KMS-11 (cell line): ENCODE results near the gene DLX3.

Source experiments
- H2AFZ ChIP-seq: fragments of 200-600 bp; sonication (generic); 2 replicates; pipeline ENCODE4 v1.6.1; 2016; ENCODE audit warnings: antibody characterized with exemption, mixed run types, low read depth
- H3K27ac ChIP-seq: fragments of 200-600 bp; sonication (generic); 2 replicates; pipeline ENCODE4 v1.6.1; 2016; ENCODE audit warnings: mild to moderate bottlenecking, mixed run types
- H3K27me3 ChIP-seq: fragments of 200-600 bp; sonication (generic); 2 replicates; pipeline ENCODE4 v1.6.1; 2017; ENCODE audit warnings: mild to moderate bottlenecking, low read depth, mixed run types, moderate library complexity; ENCODE audit not compliant: insufficient read depth
- H3K36me3 ChIP-seq: fragments of 200-600 bp; sonication (generic); 2 replicates; pipeline ENCODE4 v1.6.1; 2017; ENCODE audit warnings: mild to moderate bottlenecking, mixed run types; ENCODE audit not compliant: insufficient read depth
- H3K4me1 ChIP-seq: fragments of 200-600 bp; sonication (generic); 2 replicates; pipeline ENCODE4 v1.6.1; 2016; ENCODE audit warnings: mild to moderate bottlenecking, low read depth, mixed run types; ENCODE audit not compliant: poor library complexity, severe bottlenecking
- H3K4me2 ChIP-seq: fragments of 200-600 bp; sonication (generic); 2 replicates; pipeline ENCODE4 v1.7.0; 2016; ENCODE audit warnings: mild to moderate bottlenecking, mixed run types
- H3K4me3 ChIP-seq: fragments of 200-600 bp; sonication (generic); IDR thresholded peaks from 2 replicates; pipeline ENCODE4 v1.6.1; 2017; ENCODE audit warnings: low read depth, low read length, mixed read lengths; ENCODE audit not compliant: insufficient read depth
- H3K79me2 ChIP-seq: fragments of 200-600 bp; sonication (generic); 2 replicates; pipeline ENCODE4 v1.6.1; 2016; ENCODE audit warnings: low read depth, mixed run types; ENCODE audit not compliant: insufficient read depth
- H3K9ac ChIP-seq: fragments of 200-600 bp; sonication (generic); 2 replicates; pipeline ENCODE4 v1.6.1; 2016; ENCODE audit warnings: mild to moderate bottlenecking, mixed run types
- H4K20me1 ChIP-seq: fragments of 200-600 bp; sonication (generic); 2 replicates; pipeline ENCODE4 v1.6.1; 2016; ENCODE audit warnings: mild to moderate bottlenecking, mixed run types; ENCODE audit not compliant: insufficient read depth
- CTCF ChIP-seq: fragments of 200-600 bp; sonication (generic); conservative IDR thresholded peaks from 2 replicates; pipeline ENCODE4 v1.6.1; 2017; ENCODE audit warnings: low read depth, mild to moderate bottlenecking, antibody characterized with exemption, low read length, moderate library complexity, mixed read lengths

Gene DLX3

GRCh38 chr17:49958723-49959122 lies 36.3 kb downstream of the DLX3 start:
- Histone ChIP-seq H3K27ac (no peak overlapping the region), H4K20me1 (no peaks in the 10 kb centered on the region), H2AFZ (no peak overlapping the region), H3K4me3 (no peak overlapping the region), H3K36me3 (no peaks in the 10 kb centered on the region), H3K4me1 (no peaks in the 10 kb centered on the region), H3K79me2 (no peaks in the 10 kb centered on the region), H3K27me3 (peaks cover 85% of the 10 kb centered on the region), H3K9ac (no peak overlapping the region), H3K4me2 (no peak overlapping the region)
- TF ChIP-seq CTCF, result no peak

GRCh38 chr17:49957350-49957749 lies 37.7 kb downstream of the DLX3 start:
- Histone ChIP-seq H3K27ac (no peak overlapping the region), H3K4me3 (no peak overlapping the region), H3K4me1 (no peaks in the 10 kb centered on the region), H3K9ac (no peak overlapping the region), H3K36me3 (no peaks in the 10 kb centered on the region), H2AFZ (no peak overlapping the region), H4K20me1 (no peaks in the 10 kb centered on the region), H3K27me3 (peaks cover 82% of the 10 kb centered on the region), H3K79me2 (no peaks in the 10 kb centered on the region), H3K4me2 (no peak overlapping the region)
- TF ChIP-seq CTCF, result no peak

GRCh38 chr17:49956780-49957179 lies 38.2 kb downstream of the DLX3 start:
- no peak for TF ChIP-seq CTCF
- H3K4me1 ChIP-seq, result no peaks in the 10 kb centered on the region
- H3K27ac ChIP-seq, result no peak overlapping the region
- no peak overlapping the region for H3K4me2 ChIP-seq
- H3K36me3 ChIP-seq, result no peaks in the 10 kb centered on the region
- no peaks in the 10 kb centered on the region for H4K20me1 ChIP-seq
- no peak overlapping the region for H2AFZ ChIP-seq
- peaks cover 84% of the 10 kb centered on the region for H3K27me3 ChIP-seq
- no peak overlapping the region for H3K4me3 ChIP-seq
- H3K79me2 ChIP-seq, result no peaks in the 10 kb centered on the region
- no peak overlapping the region for H3K9ac ChIP-seq

GRCh38 chr17:49955157-49955556 lies 39.9 kb downstream of the DLX3 start:
- Histone ChIP-seq H4K20me1 (no peaks in the 10 kb centered on the region), H3K9ac (no peak overlapping the region), H3K79me2 (no peaks in the 10 kb centered on the region), H3K4me1 (no peaks in the 10 kb centered on the region), H3K4me3 (no peak overlapping the region), H3K27me3 (peaks cover 88% of the 10 kb centered on the region), H2AFZ (no peak overlapping the region), H3K27ac (no peak overlapping the region), H3K36me3 (no peaks in the 10 kb centered on the region), H3K4me2 (no peak overlapping the region)
- no peak for TF ChIP-seq CTCF
